Measurements from ENCODE around the gene SPC25. TPM values are rescaled to one million over a fixed set of nuclear protein-coding genes. Genes with fewer than 3 reads are reported as not detected.
"Not testable (repeated sequence)": the region's sequence is repeated elsewhere in the genome, so short reads cannot be mapped to it uniquely, and the experiment has no call there.

Gene SPC25
- total RNA-seq, 1 donor from 2014 or later = 60.0 TPM

GRCh38 chr2:168884975-168885374, 5.3 kb downstream of the SPC25 start:
- H2AFZ ChIP-seq (replicated peaks) = no peak overlapping the region
- peaks cover 32% of the 10 kb centered on the region for H3K36me3 Mint-ChIP-seq
- H3K4me2 ChIP-seq = no peak overlapping the region
- peaks cover under 1% of the 10 kb centered on the region for H3K27me3 Mint-ChIP-seq (ENCODE audit: insufficient read depth, low read depth)
- no peak overlapping the region for H3K27ac Mint-ChIP-seq
- H3K36me3 ChIP-seq = peaks cover 9% of the 10 kb centered on the region
- H3K4me3 Mint-ChIP-seq = no peak overlapping the region
- no peaks in the 10 kb centered on the region for H3K9me3 Mint-ChIP-seq
- H3K4me1 Mint-ChIP-seq = peaks cover 9% of the 10 kb centered on the region
- no peak overlapping the region for H3K4me3 ChIP-seq
- no peaks in the 10 kb centered on the region for H4K20me1 ChIP-seq (ENCODE audit: low read depth)
- no peak overlapping the region for H3K27ac ChIP-seq
- no peak for DNase-seq (ENCODE audit: low spot score)
- no peaks in the 10 kb centered on the region for H3K27me3 ChIP-seq
- no peaks in the 10 kb centered on the region for H3K9me3 ChIP-seq (ENCODE audit: low read depth)
- TF ChIP-seq EZH2phosphoT487 (IDR thresholded peaks at IDR 0.05) (no peak), EZH2 (IDR thresholded peaks at IDR 0.05) (no peak)
- TF ChIP-seq, protein P1, sequence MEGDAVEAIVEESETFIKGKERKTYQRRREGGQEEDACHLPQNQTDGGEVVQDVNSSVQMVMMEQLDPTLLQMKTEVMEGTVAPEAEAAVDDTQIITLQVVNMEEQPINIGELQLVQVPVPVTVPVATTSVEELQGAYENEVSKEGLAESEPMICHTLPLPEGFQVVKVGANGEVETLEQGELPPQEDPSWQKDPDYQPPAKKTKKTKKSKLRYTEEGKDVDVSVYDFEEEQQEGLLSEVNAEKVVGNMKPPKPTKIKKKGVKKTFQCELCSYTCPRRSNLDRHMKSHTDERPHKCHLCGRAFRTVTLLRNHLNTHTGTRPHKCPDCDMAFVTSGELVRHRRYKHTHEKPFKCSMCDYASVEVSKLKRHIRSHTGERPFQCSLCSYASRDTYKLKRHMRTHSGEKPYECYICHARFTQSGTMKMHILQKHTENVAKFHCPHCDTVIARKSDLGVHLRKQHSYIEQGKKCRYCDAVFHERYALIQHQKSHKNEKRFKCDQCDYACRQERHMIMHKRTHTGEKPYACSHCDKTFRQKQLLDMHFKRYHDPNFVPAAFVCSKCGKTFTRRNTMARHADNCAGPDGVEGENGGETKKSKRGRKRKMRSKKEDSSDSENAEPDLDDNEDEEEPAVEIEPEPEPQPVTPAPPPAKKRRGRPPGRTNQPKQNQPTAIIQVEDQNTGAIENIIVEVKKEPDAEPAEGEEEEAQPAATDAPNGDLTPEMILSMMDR (IDR thresholded peaks at IDR 0.05) = no peak
- peaks cover 4% of the 10 kb centered on the region for H3K4me1 ChIP-seq
- H3K9ac ChIP-seq = no peak overlapping the region
- H3F3A ChIP-seq (ENCODE audit: low read depth) = peaks cover 4% of the 10 kb centered on the region
- H3K79me2 ChIP-seq (ENCODE audit: low read depth) = peaks cover 77% of the 10 kb centered on the region

- H3K4me2 ChIP-seq; DNase-seq (ENCODE audit: low spot score); H3K4me1 Mint-ChIP-seq; H3K9me3 ChIP-seq (ENCODE audit: low read depth); H3K27me3 Mint-ChIP-seq (ENCODE audit: insufficient read depth, low read depth); H3K4me1 ChIP-seq; H3K27ac Mint-ChIP-seq; H3K27me3 ChIP-seq; H3K36me3 ChIP-seq; H3K4me3 ChIP-seq; H3F3A ChIP-seq (ENCODE audit: low read depth); H4K20me1 ChIP-seq (ENCODE audit: low read depth); H3K9me3 Mint-ChIP-seq; H3K27ac ChIP-seq; H3K4me3 Mint-ChIP-seq; H3K9ac ChIP-seq; H2AFZ ChIP-seq (replicated peaks): not testable (repeated sequence)
- peaks cover 27% of the 10 kb centered on the region for H3K36me3 Mint-ChIP-seq
- peaks cover 64% of the 10 kb centered on the region for H3K79me2 ChIP-seq (ENCODE audit: low read depth)
These were observed 8.1 kb downstream of the SPC25 start for GRCh38 chr2:168882163-168882562.

DNA sequence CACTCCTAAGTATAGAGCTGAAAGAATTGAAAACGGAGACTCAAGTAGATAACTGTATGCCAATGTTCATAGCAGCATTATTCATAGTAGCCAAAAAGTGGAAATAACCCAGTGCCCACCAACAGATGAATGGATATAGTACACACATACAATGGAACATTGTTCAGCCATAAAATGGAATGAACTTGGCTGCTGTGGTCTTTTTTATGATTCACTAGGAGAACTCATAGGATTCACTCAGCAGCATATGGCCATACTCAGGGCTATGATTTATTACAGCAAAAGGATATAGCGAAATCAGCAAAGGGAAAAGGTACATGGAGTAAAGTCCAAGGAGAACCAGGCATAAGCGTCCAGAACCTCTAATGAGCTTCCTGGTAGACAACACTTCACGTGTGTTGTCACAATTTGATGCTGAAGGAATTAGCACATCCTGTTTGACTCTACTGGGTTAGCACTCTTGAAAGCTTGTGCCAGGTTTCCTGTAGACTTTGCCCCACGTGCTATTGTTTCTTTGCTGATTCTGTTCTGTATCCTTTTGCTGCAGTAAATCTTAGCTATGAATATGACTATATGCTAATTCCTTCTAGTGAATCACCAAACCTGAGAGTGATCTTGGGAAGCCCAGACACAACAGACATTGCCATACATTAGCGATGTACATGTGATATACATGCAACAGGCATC, 15.7 kb downstream of the SPC25 start:
- Mint-ChIP-seq H3K4me1 (no peaks in the 10 kb centered on the region), H3K4me3 (no peak overlapping the region), H3K9me3 (peaks cover 3% of the 10 kb centered on the region), H3K27ac (no peak overlapping the region), H3K27me3 (ENCODE audit: insufficient read depth, low read depth) (no peaks in the 10 kb centered on the region), H3K36me3 (peaks cover 23% of the 10 kb centered on the region)
- peaks cover 19% of the 10 kb centered on the region for H3K36me3 ChIP-seq
- peaks cover 16% of the 10 kb centered on the region for H3K79me2 ChIP-seq (ENCODE audit: low read depth)
- H3K27me3 ChIP-seq = no peaks in the 10 kb centered on the region
- no peaks in the 10 kb centered on the region for H3K9me3 ChIP-seq (ENCODE audit: low read depth)
- H3K27ac ChIP-seq = no peak overlapping the region
- H3K9ac ChIP-seq = no peak overlapping the region
- no peak for DNase-seq (ENCODE audit: low spot score)
- H4K20me1 ChIP-seq (ENCODE audit: low read depth) = no peaks in the 10 kb centered on the region
- H3K4me2 ChIP-seq = no peak overlapping the region
- peaks cover 3% of the 10 kb centered on the region for H3F3A ChIP-seq (ENCODE audit: low read depth)
- no peak overlapping the region for H2AFZ ChIP-seq (replicated peaks)
- H3K4me3 ChIP-seq = no peak overlapping the region
- H3K4me1 ChIP-seq = no peaks in the 10 kb centered on the region
- TF ChIP-seq, protein P1 (IDR thresholded peaks at IDR 0.05) = no peak
- TF ChIP-seq EZH2phosphoT487 (IDR thresholded peaks at IDR 0.05) = no peak
- TF ChIP-seq EZH2 (IDR thresholded peaks at IDR 0.05) = no peak

DNA sequence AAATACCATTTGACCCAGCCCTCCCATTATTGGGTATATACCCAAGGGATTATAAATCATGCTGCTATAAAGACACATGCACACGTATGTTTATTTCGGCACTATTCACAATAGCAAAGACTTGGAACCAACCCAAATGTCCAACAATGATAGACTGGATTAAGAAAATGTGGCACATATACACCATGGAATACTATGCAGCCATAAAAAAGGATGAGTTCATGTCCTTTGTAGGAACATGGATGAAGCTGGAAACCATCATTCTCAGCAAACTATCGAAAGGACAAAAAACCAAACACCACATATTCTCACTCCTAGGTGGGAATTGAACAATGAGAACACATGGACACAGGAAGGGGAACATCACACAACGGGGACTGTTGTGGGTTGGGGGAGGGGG, 19.4 kb downstream of the SPC25 start:
- not testable (repeated sequence) for H3K79me2 ChIP-seq (ENCODE audit: low read depth); H2AFZ ChIP-seq (replicated peaks); H3K4me1 Mint-ChIP-seq; H3F3A ChIP-seq (ENCODE audit: low read depth); H3K4me3 ChIP-seq; H3K9me3 ChIP-seq (ENCODE audit: low read depth); H3K4me1 ChIP-seq; H4K20me1 ChIP-seq (ENCODE audit: low read depth); H3K4me2 ChIP-seq; H3K27me3 ChIP-seq; H3K27ac ChIP-seq; H3K4me3 Mint-ChIP-seq; H3K9ac ChIP-seq; H3K27me3 Mint-ChIP-seq (ENCODE audit: insufficient read depth, low read depth); H3K27ac Mint-ChIP-seq; DNase-seq (ENCODE audit: low spot score)
- Mint-ChIP-seq H3K9me3 (peaks cover 13% of the 10 kb centered on the region), H3K36me3 (peaks cover 38% of the 10 kb centered on the region)
- H3K36me3 ChIP-seq = peaks cover 14% of the 10 kb centered on the region

GRCh38 chr2:168870369-168870768, 19.9 kb downstream of the SPC25 start:
- not testable (repeated sequence) for H3K4me3 ChIP-seq; H3K27me3 ChIP-seq; H3K4me1 Mint-ChIP-seq; H3F3A ChIP-seq (ENCODE audit: low read depth); H3K4me1 ChIP-seq; H3K9me3 ChIP-seq (ENCODE audit: low read depth); DNase-seq (ENCODE audit: low spot score); H3K27ac ChIP-seq; H3K9ac ChIP-seq; H3K4me2 ChIP-seq; H3K4me3 Mint-ChIP-seq; H2AFZ ChIP-seq (replicated peaks); H4K20me1 ChIP-seq (ENCODE audit: low read depth); H3K27me3 Mint-ChIP-seq (ENCODE audit: insufficient read depth, low read depth); H3K27ac Mint-ChIP-seq; H3K79me2 ChIP-seq (ENCODE audit: low read depth)
- Mint-ChIP-seq H3K36me3 (peaks cover 40% of the 10 kb centered on the region), H3K9me3 (peaks cover 13% of the 10 kb centered on the region)
- H3K36me3 ChIP-seq = peaks cover 14% of the 10 kb centered on the region

DNA sequence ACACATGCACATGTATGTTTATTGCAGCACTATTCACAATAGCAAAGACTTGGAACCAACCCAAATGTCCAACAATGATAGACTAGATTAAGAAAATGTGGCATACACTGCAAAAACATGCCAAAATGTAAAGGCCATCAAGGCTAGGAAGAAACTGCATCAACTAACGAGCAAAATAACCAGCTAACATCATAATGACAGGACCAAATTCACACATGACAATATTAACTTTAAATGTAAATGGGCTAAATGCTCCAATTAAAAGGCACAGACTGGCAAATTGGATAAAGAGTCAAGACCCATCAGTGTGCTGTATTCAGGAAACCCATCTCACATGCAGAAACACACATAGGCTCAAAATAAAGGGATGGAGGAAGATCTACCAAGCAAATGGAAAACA, 23.1 kb downstream of the SPC25 start:
- H4K20me1 ChIP-seq (ENCODE audit: low read depth); H3K4me3 ChIP-seq; DNase-seq (ENCODE audit: low spot score); H3K4me3 Mint-ChIP-seq; H2AFZ ChIP-seq (replicated peaks); H3K9me3 ChIP-seq (ENCODE audit: low read depth); H3F3A ChIP-seq (ENCODE audit: low read depth); H3K27ac ChIP-seq; H3K36me3 ChIP-seq; H3K4me2 ChIP-seq; H3K79me2 ChIP-seq (ENCODE audit: low read depth); H3K27ac Mint-ChIP-seq; H3K4me1 ChIP-seq; H3K27me3 Mint-ChIP-seq (ENCODE audit: insufficient read depth, low read depth); H3K27me3 ChIP-seq; H3K4me1 Mint-ChIP-seq; H3K9ac ChIP-seq: not testable (repeated sequence)
- H3K9me3 Mint-ChIP-seq = peaks cover 15% of the 10 kb centered on the region
- peaks cover 41% of the 10 kb centered on the region for H3K36me3 Mint-ChIP-seq
